PC-3 (cell line): Measurements from ENCODE around the gene SLC39A11.

Experiments
- EZH2 ChIP-seq: fragments of 300-600 bp; sonication (generic); IDR thresholded peaks from one replicate; pipeline ENCODE4 v1.6.1; 2017; ENCODE audit warnings: antibody characterized with exemption, mild to moderate bottlenecking, low read length; ENCODE audit not compliant: unreplicated experiment
- TF ChIP-seq, protein P1 (sequence below): fragments of 300-600 bp; sonication (generic); conservative IDR thresholded peaks from 2 replicates; pipeline ENCODE4 v1.5.1; 2017; ENCODE audit warnings: antibody characterized with exemption, low read depth, mild to moderate bottlenecking, low read length

DNA sequence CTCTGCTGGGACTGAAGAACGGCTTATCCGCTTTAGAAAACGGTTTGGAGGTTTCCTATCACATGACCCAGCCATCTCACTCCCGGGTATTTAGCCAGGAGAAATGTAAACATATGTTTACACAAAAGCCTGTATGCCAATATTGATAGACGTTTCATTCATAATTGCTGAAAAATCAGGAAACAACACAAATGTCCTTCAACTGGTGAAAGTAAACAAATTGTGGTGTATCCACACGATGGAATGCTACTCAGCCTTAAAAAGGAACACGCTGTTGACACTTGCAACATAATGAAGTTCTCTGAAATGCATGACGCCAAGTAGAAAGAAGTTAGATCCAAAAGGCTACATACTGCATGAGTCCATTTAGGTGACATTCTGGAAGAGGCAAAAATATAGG is 157.6 kb downstream of the SLC39A11 start:
- TF ChIP-seq, protein P1, sequence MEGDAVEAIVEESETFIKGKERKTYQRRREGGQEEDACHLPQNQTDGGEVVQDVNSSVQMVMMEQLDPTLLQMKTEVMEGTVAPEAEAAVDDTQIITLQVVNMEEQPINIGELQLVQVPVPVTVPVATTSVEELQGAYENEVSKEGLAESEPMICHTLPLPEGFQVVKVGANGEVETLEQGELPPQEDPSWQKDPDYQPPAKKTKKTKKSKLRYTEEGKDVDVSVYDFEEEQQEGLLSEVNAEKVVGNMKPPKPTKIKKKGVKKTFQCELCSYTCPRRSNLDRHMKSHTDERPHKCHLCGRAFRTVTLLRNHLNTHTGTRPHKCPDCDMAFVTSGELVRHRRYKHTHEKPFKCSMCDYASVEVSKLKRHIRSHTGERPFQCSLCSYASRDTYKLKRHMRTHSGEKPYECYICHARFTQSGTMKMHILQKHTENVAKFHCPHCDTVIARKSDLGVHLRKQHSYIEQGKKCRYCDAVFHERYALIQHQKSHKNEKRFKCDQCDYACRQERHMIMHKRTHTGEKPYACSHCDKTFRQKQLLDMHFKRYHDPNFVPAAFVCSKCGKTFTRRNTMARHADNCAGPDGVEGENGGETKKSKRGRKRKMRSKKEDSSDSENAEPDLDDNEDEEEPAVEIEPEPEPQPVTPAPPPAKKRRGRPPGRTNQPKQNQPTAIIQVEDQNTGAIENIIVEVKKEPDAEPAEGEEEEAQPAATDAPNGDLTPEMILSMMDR: no peak
- no peak for TF ChIP-seq EZH2
